ENCODE measurements around the gene DNAAF5.

Gene DNAAF5

DNA sequence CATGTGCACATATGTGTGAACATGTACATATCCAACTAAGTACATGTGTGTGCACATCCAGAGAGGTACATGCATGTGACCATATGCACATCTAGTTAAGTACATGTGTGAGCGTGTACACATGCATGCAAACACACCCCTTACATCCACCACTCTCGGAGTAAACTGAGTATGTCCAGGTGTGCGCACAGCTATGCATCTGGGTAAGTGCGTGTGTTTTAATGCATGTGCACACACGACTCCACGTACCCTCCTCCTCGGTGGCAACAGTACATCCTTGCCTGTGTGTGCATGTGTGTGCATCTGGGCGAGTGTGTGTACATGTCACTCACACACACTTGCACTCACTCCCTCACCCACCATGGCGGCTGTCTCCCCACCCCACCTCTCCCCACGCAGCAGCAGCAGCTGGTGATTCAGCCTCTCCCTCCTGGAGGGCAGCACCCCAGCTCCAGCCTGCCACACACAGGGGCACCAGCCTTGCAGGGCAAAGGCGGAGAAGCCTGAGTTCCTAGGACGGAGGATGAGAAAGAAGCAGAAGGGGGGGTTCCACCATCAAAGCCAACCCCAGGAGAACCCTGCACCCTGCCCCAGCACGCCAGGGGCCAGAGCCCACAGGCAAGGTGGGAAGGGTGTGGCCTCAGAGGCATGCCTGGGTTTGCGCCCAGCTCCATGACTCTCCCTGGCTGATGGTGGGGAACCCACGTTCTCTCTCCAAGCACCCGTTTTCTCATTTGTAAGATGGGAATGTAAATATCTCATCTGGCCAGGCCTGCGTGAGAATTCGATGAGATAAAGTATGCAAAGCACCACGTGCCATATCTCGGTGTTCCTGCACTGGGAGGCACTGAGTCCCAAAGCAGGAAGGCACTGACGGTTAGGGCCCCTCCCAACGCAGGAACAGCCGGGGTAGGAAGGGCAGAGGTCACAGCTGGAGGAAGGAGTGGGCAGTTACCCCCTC, 27.7 kb upstream of the DNAAF5 start:
- no peak for TF ChIP-seq TAF1 (IDR thresholded peaks at IDR 0.05; ENCODE audit: low read depth)
- TF ChIP-seq TEAD4 (IDR thresholded peaks at IDR 0.05) = no peak
- TF ChIP-seq CREB1 (IDR thresholded peaks at IDR 0.05; ENCODE audit: low read depth) = no peak
- TF ChIP-seq EP300 (IDR thresholded peaks at IDR 0.05; ENCODE audit: borderline replicate concordance) = no peak
- TF ChIP-seq, protein P1, sequence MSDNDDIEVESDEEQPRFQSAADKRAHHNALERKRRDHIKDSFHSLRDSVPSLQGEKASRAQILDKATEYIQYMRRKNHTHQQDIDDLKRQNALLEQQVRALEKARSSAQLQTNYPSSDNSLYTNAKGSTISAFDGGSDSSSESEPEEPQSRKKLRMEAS (IDR thresholded peaks at IDR 0.05) = no peak
- no peak for TF ChIP-seq ZBTB7A (IDR thresholded peaks at IDR 0.05; ENCODE audit: low read depth)
- TF ChIP-seq CEBPB (IDR thresholded peaks at IDR 0.05) = no peak
- no peak for TF ChIP-seq TCF12 (IDR thresholded peaks at IDR 0.05; ENCODE audit: low read depth)
- no peak for TF ChIP-seq RAD21 (IDR thresholded peaks at IDR 0.05; ENCODE audit: low read depth)
- no peak for TF ChIP-seq YY1 (IDR thresholded peaks at IDR 0.05; ENCODE audit: low read depth)

DNA sequence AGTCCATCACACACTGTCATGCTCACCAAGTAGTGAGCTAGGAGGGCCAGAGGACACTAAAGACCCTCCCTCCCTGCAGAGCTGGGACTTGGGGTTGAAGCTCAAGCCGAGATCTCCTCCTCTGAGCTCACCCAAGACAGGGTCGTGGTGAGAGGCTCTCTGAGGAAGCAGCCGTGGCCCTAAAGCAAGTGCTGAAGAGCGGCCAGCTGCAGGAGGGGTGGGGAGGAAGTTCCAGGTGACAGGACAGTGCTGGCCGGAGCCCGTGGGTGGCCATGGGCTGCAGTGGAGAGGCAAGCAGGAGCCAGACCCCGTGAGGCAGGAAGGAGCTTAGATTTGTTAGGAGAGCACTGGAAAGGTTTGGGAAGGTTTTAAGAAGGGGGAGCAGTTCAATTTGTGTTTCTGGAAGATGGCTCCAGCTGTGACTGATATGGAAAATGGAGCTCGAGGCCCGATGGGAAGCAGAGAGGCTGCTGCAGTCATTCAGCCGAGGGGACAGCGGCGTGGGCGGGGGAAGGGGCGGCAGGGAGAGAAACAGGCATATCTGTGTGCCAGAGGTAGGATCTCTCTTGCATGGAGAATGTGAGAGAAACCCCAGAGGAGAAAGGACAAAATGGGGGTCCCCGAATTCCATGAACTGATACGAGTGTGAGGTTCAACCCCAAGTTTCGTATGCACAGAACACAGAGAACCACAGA, 26.9 kb upstream of the DNAAF5 start:
- TF ChIP-seq YY1 (IDR thresholded peaks at IDR 0.05; ENCODE audit: low read depth) (no peak), RAD21 (IDR thresholded peaks at IDR 0.05; ENCODE audit: low read depth) (no peak), EGR1 (IDR thresholded peaks at IDR 0.05) (no peak), TEAD4 (IDR thresholded peaks at IDR 0.05) (no peak), USF1 (IDR thresholded peaks at IDR 0.05) (no peak), ZBTB7A (IDR thresholded peaks at IDR 0.05; ENCODE audit: low read depth) (no peak), TCF12 (IDR thresholded peaks at IDR 0.05; ENCODE audit: low read depth) (no peak), NFIC (IDR thresholded peaks at IDR 0.05) (no peak), CREB1 (IDR thresholded peaks at IDR 0.05; ENCODE audit: low read depth) (no peak)

GRCh38 chr7:701086-701671, 25.3 kb upstream of the DNAAF5 start:
- no peak for TF ChIP-seq CREB1 (IDR thresholded peaks at IDR 0.05; ENCODE audit: low read depth)
- TF ChIP-seq YY1 (IDR thresholded peaks at IDR 0.05; ENCODE audit: low read depth) = no peak
- TF ChIP-seq EGR1 (IDR thresholded peaks at IDR 0.05) = no peak
- TF ChIP-seq EP300 (IDR thresholded peaks at IDR 0.05; ENCODE audit: borderline replicate concordance) = no peak
- no peak for TF ChIP-seq TCF12 (IDR thresholded peaks at IDR 0.05; ENCODE audit: low read depth)
- no peak for TF ChIP-seq ZBTB7A (IDR thresholded peaks at IDR 0.05; ENCODE audit: low read depth)
- TF ChIP-seq RAD21 (IDR thresholded peaks at IDR 0.05; ENCODE audit: low read depth) = no peak
- TF ChIP-seq FOXM1 (IDR thresholded peaks at IDR 0.05; ENCODE audit: borderline replicate concordance, low read depth) = no peak
- TF ChIP-seq, protein P1 (IDR thresholded peaks at IDR 0.05) = no peak

DNA sequence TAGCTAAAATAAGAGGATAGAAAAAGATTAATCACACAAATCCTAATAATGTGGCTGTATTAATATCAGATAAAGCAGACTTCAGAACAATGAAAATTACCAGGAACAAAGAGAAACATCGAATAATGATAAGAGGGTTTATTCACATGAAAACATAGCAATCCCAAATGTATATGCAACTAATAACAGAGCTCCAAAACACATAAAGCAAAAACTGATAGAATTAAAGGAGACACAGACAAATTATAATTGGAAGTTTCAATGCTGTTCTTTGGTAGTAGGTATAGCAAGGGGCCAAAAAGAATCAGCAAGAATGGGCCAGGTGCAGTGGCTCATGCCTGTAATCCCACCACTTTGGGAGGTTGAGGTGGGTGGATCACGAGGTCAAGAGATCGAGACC, 23.4 kb upstream of the DNAAF5 start:
- TF ChIP-seq REST (IDR thresholded peaks at IDR 0.05; ENCODE audit: low read depth) = no peak

- TF ChIP-seq REST (IDR thresholded peaks at IDR 0.05; ENCODE audit: low read depth) = no peak
- TF ChIP-seq RAD21 (IDR thresholded peaks at IDR 0.05; ENCODE audit: low read depth) = no peak
- no peak for TF ChIP-seq USF1 (IDR thresholded peaks at IDR 0.05)
- TF ChIP-seq, protein P1 (IDR thresholded peaks at IDR 0.05) = no peak
- TF ChIP-seq TAF1 (IDR thresholded peaks at IDR 0.05; ENCODE audit: low read depth) = no peak
- no peak for TF ChIP-seq NFIC (IDR thresholded peaks at IDR 0.05)
- TF ChIP-seq YY1 (IDR thresholded peaks at IDR 0.05; ENCODE audit: low read depth) = no peak
- no peak for TF ChIP-seq FOXM1 (IDR thresholded peaks at IDR 0.05; ENCODE audit: borderline replicate concordance, low read depth)
- TF ChIP-seq TCF12 (IDR thresholded peaks at IDR 0.05; ENCODE audit: low read depth) = no peak
Measured at GRCh38 chr7:706721-707120, 19.8 kb upstream of the DNAAF5 start.
